GM21576 (cell line): ENCODE measurements around the gene ADCY3.
"Not testable (repeated sequence)": the region's sequence is repeated elsewhere in the genome, so short reads cannot be mapped to it uniquely, and the experiment has no call there.

ENCODE experiments used
- ATAC-seq: cut with Tn5 transposase; IDR thresholded peaks from one replicate; pipeline ENCODE4 v1.9.1; 2021; ENCODE audit warnings: mild to moderate bottlenecking, moderate library complexity; ENCODE audit not compliant: unreplicated experiment

Gene ADCY3

GRCh38 chr2:24853046-24853445, 67.0 kb downstream of the ADCY3 start:
- ATAC-seq, result no peak

- ATAC-seq, result no peak
Observed at GRCh38 chr2:24852431-24853020, 67.5 kb downstream of the ADCY3 start.

GRCh38 chr2:24852026-24852425, 68.0 kb downstream of the ADCY3 start:
- ATAC-seq, result no peak

- ATAC-seq, result no peak
Observed at GRCh38 chr2:24850944-24851343, 69.1 kb downstream of the ADCY3 start.

- ATAC-seq, result no peak
Observed at GRCh38 chr2:24845691-24846090, 74.3 kb downstream of the ADCY3 start.

GRCh38 chr2:24844023-24844685, 75.9 kb downstream of the ADCY3 start:
- no peak for ATAC-seq

- no peak for ATAC-seq
Observed at GRCh38 chr2:24843330-24843860, 76.6 kb downstream of the ADCY3 start.

GRCh38 chr2:24842081-24843050, 77.7 kb downstream of the ADCY3 start:
- ATAC-seq, result no peak

GRCh38 chr2:24840962-24841945, 78.8 kb downstream of the ADCY3 start:
- no peak for ATAC-seq

- no peak for ATAC-seq
Observed at GRCh38 chr2:24840164-24840869, 79.7 kb downstream of the ADCY3 start.

GRCh38 chr2:24839729-24840128, 80.3 kb downstream of the ADCY3 start:
- ATAC-seq, result no peak

- ATAC-seq, result no peak
Observed at GRCh38 chr2:24838541-24838940, 81.5 kb downstream of the ADCY3 start.

- ATAC-seq, result no peak
Observed at GRCh38 chr2:24837996-24838513, 82.0 kb downstream of the ADCY3 start.

- ATAC-seq, result no peak
Observed at GRCh38 chr2:24836706-24837105, 83.3 kb downstream of the ADCY3 start.

GRCh38 chr2:24836206-24836605, 83.8 kb downstream of the ADCY3 start:
- ATAC-seq, result no peak

GRCh38 chr2:24835411-24835810, 84.6 kb downstream of the ADCY3 start:
- ATAC-seq, result not testable (repeated sequence)

GRCh38 chr2:24834733-24835395, 85.2 kb downstream of the ADCY3 start:
- no peak for ATAC-seq

- ATAC-seq, result no peak
Observed at GRCh38 chr2:24833821-24834732, 86.0 kb downstream of the ADCY3 start.
